ENCODE data around the gene PHF21A. TPM values are rescaled to one million over a fixed set of nuclear protein-coding genes. Genes with fewer than 3 reads are reported as not detected.

PHF21A gene
- total and polyA plus RNA-seq, 2 experiments from 2014 or later: 42.1 to 55.6 TPM

DNA sequence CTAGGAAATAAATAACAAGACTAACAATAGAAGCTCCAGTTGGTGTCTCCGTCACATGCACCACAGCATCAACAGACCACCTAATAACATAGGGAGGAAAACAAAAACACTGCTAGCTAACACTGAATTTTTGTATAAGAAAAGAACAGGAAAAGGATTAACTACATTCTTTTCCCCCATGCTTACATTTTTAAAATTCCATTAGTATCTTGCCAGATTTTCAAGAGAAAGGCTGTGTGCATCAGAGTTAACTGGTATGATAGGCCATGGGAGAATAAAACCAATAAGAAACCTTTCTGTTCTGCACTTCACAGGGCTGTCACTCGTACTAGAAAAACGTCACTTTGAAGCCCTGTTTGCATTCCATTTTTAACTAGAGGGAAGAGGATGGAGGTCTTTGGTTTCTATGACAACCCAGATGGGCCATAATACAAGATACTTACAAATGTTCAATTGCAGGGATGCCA lies 119.8 kb downstream of the PHF21A start:
- Histone ChIP-seq H3K4me3 (no peak overlapping the region), H3K27me3 (no peaks in the 10 kb centered on the region), H3K27ac (no peak overlapping the region), H3K4me1 (ENCODE audit: low read depth) (peaks cover 22% of the 10 kb centered on the region), H3K9me3 (ENCODE audit: low read depth) (no peaks in the 10 kb centered on the region), H3K36me3 (no peaks in the 10 kb centered on the region)
- no peak for TF ChIP-seq CTCF (IDR thresholded peaks at IDR 0.05; ENCODE audit: low read depth, low read length)
- peak in 1 of 2 donors; percentile 65 for DNase-seq (ENCODE audit: low read depth in 1 of 2, low spot score in 1 of 2)

DNA sequence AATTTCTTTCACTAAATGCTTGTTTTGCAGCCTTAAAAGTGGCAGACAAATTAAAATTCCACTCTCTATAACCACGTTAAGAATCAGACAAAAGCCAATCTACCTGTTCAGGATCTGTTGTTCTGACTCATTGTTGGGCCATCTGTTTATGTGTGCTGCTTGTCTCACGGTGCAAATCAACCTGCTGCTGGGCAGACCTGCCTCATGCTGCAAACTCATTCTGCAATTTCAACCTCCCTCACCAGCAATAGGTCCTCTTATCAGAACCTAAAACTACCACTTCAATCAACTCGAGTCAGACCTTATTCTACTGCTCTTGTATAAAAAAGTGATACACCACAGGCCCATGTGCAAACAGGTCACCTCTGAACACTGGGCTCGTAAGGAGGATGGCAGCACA lies 123.7 kb downstream of the PHF21A start:
- DNase-seq (ENCODE audit: low read depth in 1 of 2, low spot score in 1 of 2): no peak
- Histone ChIP-seq H3K27me3 (no peaks in the 10 kb centered on the region), H3K27ac (peak overlapping the region; percentile 48), H3K4me1 (ENCODE audit: low read depth) (peaks cover 45% of the 10 kb centered on the region), H3K9me3 (ENCODE audit: low read depth) (no peaks in the 10 kb centered on the region), H3K4me3 (no peak overlapping the region), H3K36me3 (no peaks in the 10 kb centered on the region)
- no peak for TF ChIP-seq CTCF (IDR thresholded peaks at IDR 0.05; ENCODE audit: low read depth, low read length)

- Histone ChIP-seq H3K4me1 (ENCODE audit: low read depth) (peaks cover 45% of the 10 kb centered on the region), H3K27ac (peak overlapping the region; percentile 68), H3K27me3 (no peaks in the 10 kb centered on the region), H3K36me3 (no peaks in the 10 kb centered on the region), H3K4me3 (no peak overlapping the region), H3K9me3 (ENCODE audit: low read depth) (no peaks in the 10 kb centered on the region)
- peak in 1 of 2 donors; percentile 20 for DNase-seq (ENCODE audit: low read depth in 1 of 2, low spot score in 1 of 2)
- no peak for TF ChIP-seq CTCF (IDR thresholded peaks at IDR 0.05; ENCODE audit: low read depth, low read length)
Measured at GRCh38 chr11:45995342-45995734, 125.9 kb downstream of the PHF21A start.

GRCh38 chr11:45994371-45995341 lies 126.6 kb downstream of the PHF21A start:
- Histone ChIP-seq H3K27me3 (no peaks in the 10 kb centered on the region), H3K36me3 (no peaks in the 10 kb centered on the region), H3K9me3 (ENCODE audit: low read depth) (no peaks in the 10 kb centered on the region), H3K4me3 (no peak overlapping the region), H3K27ac (peak overlapping the region; percentile 73), H3K4me1 (ENCODE audit: low read depth) (peaks cover 45% of the 10 kb centered on the region)
- DNase-seq (ENCODE audit: low read depth in 1 of 2, low spot score in 1 of 2): peak; percentile 63 to 87
- no peak for TF ChIP-seq CTCF (IDR thresholded peaks at IDR 0.05; ENCODE audit: low read depth, low read length)

- peak in 1 of 2 donors; percentile 50 for DNase-seq (ENCODE audit: low read depth in 1 of 2, low spot score in 1 of 2)
Measured at GRCh38 chr11:45993531-45994001, 127.7 kb downstream of the PHF21A start.

More at GRCh38 chr11:45993531-45994001, 127.7 kb downstream of the PHF21A start:
- Histone ChIP-seq H3K4me3 (no peak overlapping the region), H3K36me3 (no peaks in the 10 kb centered on the region), H3K4me1 (ENCODE audit: low read depth) (peaks cover 45% of the 10 kb centered on the region), H3K27ac (peak overlapping the region; percentile 73), H3K9me3 (ENCODE audit: low read depth) (no peaks in the 10 kb centered on the region), H3K27me3 (no peaks in the 10 kb centered on the region)
- no peak for TF ChIP-seq CTCF (IDR thresholded peaks at IDR 0.05; ENCODE audit: low read depth, low read length)

Data from cardiac muscle cell (in vitro differentiated cells and primary cell).